ENCODE data around the gene TRUB1.
"Not testable (repeated sequence)": the region's sequence is repeated elsewhere in the genome, so short reads cannot be mapped to it uniquely, and the experiment has no call there.

Gene TRUB1

GRCh38 chr10:114937962-114938855 lies at the start of gene TRUB1:
TSS of gene TRUB1 (plus strand) at chr10:114938195. CDS start at chr10:114938254, 59 bp downstream.
- Mint-ChIP-seq H3K27ac (peak within 1 kb of the TSS; percentile 89), H3K4me3 (peak within 1 kb of the TSS; percentile 95), H3K4me1 (peaks cover 39% of the 10 kb centered on the region), H3K36me3 (ENCODE audit: low read depth) (peaks cover 16% of the 10 kb centered on the region), H3K27me3 (no peaks in the 10 kb centered on the region), H3K9me3 (no peaks in the 10 kb centered on the region)
- DNase-seq (peak; percentile 84), ATAC-seq (peak; percentile 100)

GRCh38 chr10:114893251-114893650 lies 44.7 kb upstream of the TRUB1 start:
- no peak overlapping the region for H3K4me3 Mint-ChIP-seq
- no peaks in the 10 kb centered on the region for H3K4me1 Mint-ChIP-seq
- H3K9me3 Mint-ChIP-seq, result no peaks in the 10 kb centered on the region
- DNase-seq (no peak), ATAC-seq (no peak)
- no peak overlapping the region for H3K27ac Mint-ChIP-seq
- H3K27me3 Mint-ChIP-seq, result peaks cover 3% of the 10 kb centered on the region
- H3K36me3 Mint-ChIP-seq (ENCODE audit: low read depth), result no peaks in the 10 kb centered on the region

DNA sequence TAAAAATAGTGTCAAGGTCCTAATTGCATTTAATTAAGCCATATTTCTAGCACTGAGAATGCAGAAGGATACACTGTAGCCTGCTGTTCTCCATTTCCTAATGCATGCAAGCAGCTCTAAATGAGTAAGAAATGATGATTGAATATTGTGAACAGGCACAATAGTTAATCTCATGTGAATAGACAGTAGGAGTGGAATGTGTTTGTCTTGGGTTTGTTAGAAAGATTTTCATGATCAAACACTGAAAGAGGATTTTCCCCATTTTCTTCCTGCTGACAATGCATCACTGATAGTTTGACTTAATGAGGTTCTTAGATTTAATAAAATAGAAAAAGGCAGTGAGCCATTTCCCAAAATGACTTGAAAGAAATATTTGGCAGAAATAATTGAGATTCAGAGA lies 43.1 kb upstream of the TRUB1 start:
- Mint-ChIP-seq H3K36me3 (ENCODE audit: low read depth) (no peaks in the 10 kb centered on the region), H3K27me3 (no peaks in the 10 kb centered on the region), H3K4me3 (no peak overlapping the region), H3K9me3 (no peaks in the 10 kb centered on the region), H3K4me1 (no peaks in the 10 kb centered on the region), H3K27ac (no peak overlapping the region)
- DNase-seq, result no peak
- ATAC-seq, result no peak

DNA sequence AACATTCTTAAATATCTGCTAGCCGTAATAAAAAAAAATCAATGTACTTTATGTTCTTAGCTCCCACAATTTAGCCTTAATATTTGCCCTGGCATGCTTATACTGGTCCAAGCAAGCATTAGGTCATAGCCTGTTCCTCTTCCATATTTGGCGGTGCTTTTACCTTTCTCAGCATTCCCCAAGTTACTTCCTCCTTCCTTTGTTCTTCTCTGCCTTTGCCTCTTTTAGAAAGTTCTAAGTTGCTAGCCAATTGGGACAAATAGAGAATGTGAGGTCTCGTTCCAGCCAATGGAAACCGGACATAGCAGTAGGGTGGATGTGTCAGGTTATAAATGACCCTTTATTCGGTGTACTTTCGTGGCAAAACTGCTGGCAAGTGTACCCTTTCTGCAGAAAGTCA lies 41.0 kb upstream of the TRUB1 start:
- not testable (repeated sequence) for DNase-seq; H3K27me3 Mint-ChIP-seq; H3K9me3 Mint-ChIP-seq; H3K4me1 Mint-ChIP-seq; H3K36me3 Mint-ChIP-seq (ENCODE audit: low read depth); H3K27ac Mint-ChIP-seq; H3K4me3 Mint-ChIP-seq; ATAC-seq

DNA sequence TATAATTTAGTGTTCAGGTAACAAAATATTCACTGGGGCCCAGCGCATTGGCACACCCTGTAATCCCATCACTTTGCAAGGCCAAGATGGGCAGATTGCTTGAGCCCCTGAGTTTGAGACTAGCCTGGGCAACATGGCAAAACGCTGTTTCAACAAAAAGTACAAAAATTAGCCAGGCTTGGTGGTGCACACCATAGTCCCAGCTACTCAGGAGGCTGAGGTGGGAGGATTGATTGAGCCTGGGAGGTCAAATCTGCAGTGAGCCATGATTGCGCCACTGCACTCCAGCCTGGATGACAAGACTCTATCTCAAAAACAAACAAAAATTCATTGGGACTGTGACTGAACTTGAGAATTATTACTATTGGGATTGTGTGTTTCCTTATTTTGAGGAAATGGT lies 40.4 kb upstream of the TRUB1 start:
- no peak overlapping the region for H3K4me3 Mint-ChIP-seq

DNA sequence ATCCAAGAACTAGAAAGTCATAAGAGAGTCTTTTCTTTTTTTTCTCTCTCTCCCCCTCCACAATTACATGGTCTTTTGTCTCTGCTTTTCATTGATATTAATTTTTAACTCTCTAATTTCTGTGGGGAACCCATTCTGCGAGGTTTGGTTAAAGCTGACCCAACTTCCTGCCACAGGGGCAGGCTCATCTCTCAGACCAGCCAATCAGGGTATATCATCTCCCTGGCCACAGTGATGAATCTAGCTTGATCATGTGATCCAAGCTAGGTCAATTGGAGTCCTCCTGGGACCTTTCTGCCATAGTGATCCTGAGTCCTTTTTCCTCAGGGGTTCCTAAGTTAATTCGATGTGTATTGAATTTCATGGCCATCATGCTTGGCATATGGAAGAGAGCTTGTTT lies 38.0 kb upstream of the TRUB1 start:
- Mint-ChIP-seq H3K27ac (no peak overlapping the region), H3K36me3 (ENCODE audit: low read depth) (no peaks in the 10 kb centered on the region), H3K27me3 (peaks cover 3% of the 10 kb centered on the region), H3K4me1 (no peaks in the 10 kb centered on the region), H3K4me3 (no peak overlapping the region), H3K9me3 (no peaks in the 10 kb centered on the region)
- no peak for DNase-seq
- ATAC-seq, result no peak

More for the DNA sequence above, 40.4 kb upstream of the TRUB1 start:
- Mint-ChIP-seq H3K4me1 (no peaks in the 10 kb centered on the region), H3K9me3 (no peaks in the 10 kb centered on the region), H3K36me3 (ENCODE audit: low read depth) (no peaks in the 10 kb centered on the region), H3K27ac (no peak overlapping the region), H3K27me3 (no peaks in the 10 kb centered on the region)
- DNase-seq, result no peak
- no peak for ATAC-seq

- Mint-ChIP-seq H3K36me3 (ENCODE audit: low read depth) (no peaks in the 10 kb centered on the region), H3K4me3 (no peak overlapping the region), H3K27ac (no peak overlapping the region), H3K9me3 (no peaks in the 10 kb centered on the region), H3K4me1 (no peaks in the 10 kb centered on the region), H3K27me3 (peaks cover 3% of the 10 kb centered on the region)
- ATAC-seq, result no peak
- no peak for DNase-seq
Measured at GRCh38 chr10:114900658-114901057, 37.3 kb upstream of the TRUB1 start.

DNA sequence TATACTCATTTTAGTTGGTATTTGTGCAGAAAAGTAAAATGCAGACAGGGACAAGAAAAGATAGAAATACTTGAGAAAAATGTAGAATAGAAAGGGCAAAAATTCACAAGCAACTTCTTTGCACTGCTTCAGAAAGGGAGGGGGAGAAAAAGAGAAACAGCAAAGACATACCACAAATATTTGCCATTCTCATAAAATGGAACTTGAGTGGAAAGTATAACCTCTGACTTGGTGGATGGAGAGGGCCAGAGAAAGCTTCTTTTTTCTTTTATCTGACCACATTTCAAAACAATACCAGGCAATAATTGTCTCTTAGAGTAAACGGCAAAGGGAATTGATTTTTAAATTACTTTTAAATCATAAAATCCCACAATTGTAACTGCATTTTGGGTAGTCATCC lies 35.8 kb upstream of the TRUB1 start:
- H3K4me1 Mint-ChIP-seq, result no peaks in the 10 kb centered on the region

GRCh38 chr10:114905450-114905849 lies 32.5 kb upstream of the TRUB1 start:
- no peak overlapping the region for H3K4me3 Mint-ChIP-seq
- H3K27ac Mint-ChIP-seq, result no peak overlapping the region
- no peak for DNase-seq
- no peaks in the 10 kb centered on the region for H3K9me3 Mint-ChIP-seq
- ATAC-seq, result no peak
- H3K27me3 Mint-ChIP-seq, result peaks cover 3% of the 10 kb centered on the region
- no peaks in the 10 kb centered on the region for H3K4me1 Mint-ChIP-seq
- H3K36me3 Mint-ChIP-seq (ENCODE audit: low read depth), result no peaks in the 10 kb centered on the region

More for the DNA sequence above, 35.8 kb upstream of the TRUB1 start:
- Mint-ChIP-seq H3K36me3 (ENCODE audit: low read depth) (no peaks in the 10 kb centered on the region), H3K27me3 (peaks cover 3% of the 10 kb centered on the region), H3K9me3 (no peaks in the 10 kb centered on the region), H3K27ac (no peak overlapping the region), H3K4me3 (no peak overlapping the region)
- no peak for ATAC-seq
- no peak for DNase-seq

DNA sequence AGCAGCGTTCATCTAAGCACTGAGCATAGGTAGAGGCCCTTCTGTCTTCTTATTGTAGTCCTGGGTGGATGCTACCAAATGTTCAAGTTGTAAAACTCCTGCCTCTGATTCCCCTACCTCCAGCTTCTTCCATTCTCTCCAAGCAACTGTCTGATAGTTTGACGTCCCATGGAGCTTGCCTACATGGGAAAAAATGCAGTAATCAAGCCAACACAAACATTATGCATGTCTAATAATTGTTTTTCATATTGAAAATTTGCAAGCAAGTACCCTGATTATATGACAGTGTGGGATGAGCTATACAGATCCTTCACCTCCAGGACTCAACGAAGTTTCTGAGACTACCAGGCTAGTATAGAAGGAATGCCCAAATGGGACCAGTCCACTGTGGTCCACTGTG lies 31.0 kb upstream of the TRUB1 start:
- Mint-ChIP-seq H3K4me3 (no peak overlapping the region), H3K4me1 (peaks cover 5% of the 10 kb centered on the region), H3K9me3 (no peaks in the 10 kb centered on the region), H3K36me3 (ENCODE audit: low read depth) (no peaks in the 10 kb centered on the region), H3K27ac (no peak overlapping the region), H3K27me3 (peaks cover 3% of the 10 kb centered on the region)
- DNase-seq (no peak), ATAC-seq (no peak)

GRCh38 chr10:114908896-114909295 lies 29.1 kb upstream of the TRUB1 start:
- no peak overlapping the region for H3K4me3 Mint-ChIP-seq
- H3K27ac Mint-ChIP-seq, result no peak overlapping the region
- H3K4me1 Mint-ChIP-seq, result peaks cover 7% of the 10 kb centered on the region
- ATAC-seq (no peak), DNase-seq (no peak)
- H3K9me3 Mint-ChIP-seq, result no peaks in the 10 kb centered on the region
- H3K27me3 Mint-ChIP-seq, result no peaks in the 10 kb centered on the region
- H3K36me3 Mint-ChIP-seq (ENCODE audit: low read depth), result no peaks in the 10 kb centered on the region

- ATAC-seq, result peak; percentile 33
- peaks cover 9% of the 10 kb centered on the region for H3K4me1 Mint-ChIP-seq
- DNase-seq, result no peak
- no peaks in the 10 kb centered on the region for H3K36me3 Mint-ChIP-seq (ENCODE audit: low read depth)
- H3K4me3 Mint-ChIP-seq, result no peak overlapping the region
- no peaks in the 10 kb centered on the region for H3K9me3 Mint-ChIP-seq
- no peaks in the 10 kb centered on the region for H3K27me3 Mint-ChIP-seq
- no peak overlapping the region for H3K27ac Mint-ChIP-seq
Measured at GRCh38 chr10:114911052-114911711, 26.8 kb upstream of the TRUB1 start.

- H3K36me3 Mint-ChIP-seq (ENCODE audit: low read depth), result no peaks in the 10 kb centered on the region
- no peak overlapping the region for H3K27ac Mint-ChIP-seq
Measured at GRCh38 chr10:114911801-114912469, 26.1 kb upstream of the TRUB1 start.

GRCh38 chr10:114912470-114912859 lies 25.5 kb upstream of the TRUB1 start:
- H3K27me3 Mint-ChIP-seq, result no peaks in the 10 kb centered on the region
- H3K4me3 Mint-ChIP-seq, result no peak overlapping the region
- ATAC-seq (no peak), DNase-seq (no peak)
- peaks cover 9% of the 10 kb centered on the region for H3K4me1 Mint-ChIP-seq
- H3K36me3 Mint-ChIP-seq (ENCODE audit: low read depth), result no peaks in the 10 kb centered on the region
- no peak overlapping the region for H3K27ac Mint-ChIP-seq
- H3K9me3 Mint-ChIP-seq, result no peaks in the 10 kb centered on the region

More at GRCh38 chr10:114911801-114912469, 26.1 kb upstream of the TRUB1 start:
- ATAC-seq (no peak), DNase-seq (no peak)
- Mint-ChIP-seq H3K9me3 (no peaks in the 10 kb centered on the region), H3K4me3 (no peak overlapping the region), H3K27me3 (no peaks in the 10 kb centered on the region), H3K4me1 (peaks cover 9% of the 10 kb centered on the region)

- Mint-ChIP-seq H3K4me1 (peaks cover 9% of the 10 kb centered on the region), H3K27ac (no peak overlapping the region), H3K4me3 (no peak overlapping the region), H3K9me3 (no peaks in the 10 kb centered on the region), H3K27me3 (peaks cover 3% of the 10 kb centered on the region), H3K36me3 (ENCODE audit: low read depth) (no peaks in the 10 kb centered on the region)
- ATAC-seq (no peak), DNase-seq (no peak)
Measured at GRCh38 chr10:114914560-114914959, 23.4 kb upstream of the TRUB1 start.

Measured in activated naive CD8-positive, alpha-beta T cell treated with anti-CD3 and anti-CD28 coated beads, Interleukin-2, amount 50 U/mL, for 24 hours (primary cell).